ENCODE results near the gene PIK3R5.

DNA sequence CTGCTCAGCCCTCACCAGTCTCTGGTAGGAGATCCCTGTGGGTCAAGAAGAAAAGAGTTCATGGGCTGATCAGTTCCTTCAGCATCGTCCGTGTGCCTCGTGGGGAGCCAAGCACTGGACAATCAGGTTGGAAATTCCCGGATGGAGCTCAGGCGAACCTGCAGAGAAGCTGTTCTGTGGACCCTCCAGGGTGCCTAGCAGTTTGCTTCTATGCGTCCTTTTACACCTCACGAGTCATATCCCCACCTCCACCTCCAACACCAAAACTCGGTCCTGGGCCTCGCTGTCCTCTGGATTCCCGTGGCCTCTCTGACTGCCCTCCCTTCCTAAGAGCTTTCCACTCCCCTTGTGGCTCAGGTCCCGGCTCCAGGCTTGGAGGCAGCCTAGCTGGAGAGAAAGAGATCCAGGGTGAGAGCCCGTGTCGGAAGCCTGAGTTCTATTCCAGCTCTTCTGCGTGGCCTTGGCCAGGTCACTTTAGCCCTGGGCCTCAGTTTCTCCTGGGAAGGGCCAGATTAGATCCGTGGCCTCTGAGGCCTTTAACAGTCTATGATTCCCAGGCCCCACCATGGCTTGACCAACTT, 71.8 kb downstream of the PIK3R5 start:
- TF ChIP-seq POLR2A (IDR thresholded peaks at IDR 0.05) = no peak
- TF ChIP-seq, protein P1, sequence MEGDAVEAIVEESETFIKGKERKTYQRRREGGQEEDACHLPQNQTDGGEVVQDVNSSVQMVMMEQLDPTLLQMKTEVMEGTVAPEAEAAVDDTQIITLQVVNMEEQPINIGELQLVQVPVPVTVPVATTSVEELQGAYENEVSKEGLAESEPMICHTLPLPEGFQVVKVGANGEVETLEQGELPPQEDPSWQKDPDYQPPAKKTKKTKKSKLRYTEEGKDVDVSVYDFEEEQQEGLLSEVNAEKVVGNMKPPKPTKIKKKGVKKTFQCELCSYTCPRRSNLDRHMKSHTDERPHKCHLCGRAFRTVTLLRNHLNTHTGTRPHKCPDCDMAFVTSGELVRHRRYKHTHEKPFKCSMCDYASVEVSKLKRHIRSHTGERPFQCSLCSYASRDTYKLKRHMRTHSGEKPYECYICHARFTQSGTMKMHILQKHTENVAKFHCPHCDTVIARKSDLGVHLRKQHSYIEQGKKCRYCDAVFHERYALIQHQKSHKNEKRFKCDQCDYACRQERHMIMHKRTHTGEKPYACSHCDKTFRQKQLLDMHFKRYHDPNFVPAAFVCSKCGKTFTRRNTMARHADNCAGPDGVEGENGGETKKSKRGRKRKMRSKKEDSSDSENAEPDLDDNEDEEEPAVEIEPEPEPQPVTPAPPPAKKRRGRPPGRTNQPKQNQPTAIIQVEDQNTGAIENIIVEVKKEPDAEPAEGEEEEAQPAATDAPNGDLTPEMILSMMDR (IDR thresholded peaks at IDR 0.05) = no peak
- no peak for TF ChIP-seq EP300 (IDR thresholded peaks at IDR 0.05)

Data from tibial nerve (tissue), 4 donors.